Jurkat, Clone E6-1 (cell line): ENCODE measurements around the gene KCNJ16.

Source experiments
- DNase-seq: peaks from one replicate; pipeline ENCODE4 v3.0.0-alpha.2; 2011; ENCODE audit warnings: low read depth, low spot score
- H3K4me3 ChIP-seq: 2 replicates; pipeline ENCODE4 v1.5.1; 2011; ENCODE audit warnings: mild to moderate bottlenecking, low read length, control low read depth, moderate library complexity

The KCNJ16 gene

DNA sequence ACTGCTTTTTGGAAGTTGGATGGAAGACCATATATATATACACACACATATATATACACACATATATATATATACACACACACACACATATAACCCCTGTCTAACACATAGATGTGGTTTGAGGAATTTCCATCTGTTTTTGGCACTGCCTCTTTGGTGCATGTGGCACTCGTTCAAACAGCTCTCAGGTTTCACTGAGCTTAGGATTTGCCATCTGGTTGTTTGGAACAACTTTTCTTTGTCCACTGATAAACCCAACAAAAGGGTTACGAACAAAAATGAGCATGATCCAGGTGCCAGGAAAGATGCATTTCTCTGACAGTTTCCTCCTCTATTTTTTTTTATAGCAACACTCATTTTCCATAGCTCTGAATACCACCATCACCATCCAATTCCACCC, 14.6 kb upstream of the KCNJ16 start:
- DNase-seq = no peak
- H3K4me3 ChIP-seq = no peak overlapping the region

DNA sequence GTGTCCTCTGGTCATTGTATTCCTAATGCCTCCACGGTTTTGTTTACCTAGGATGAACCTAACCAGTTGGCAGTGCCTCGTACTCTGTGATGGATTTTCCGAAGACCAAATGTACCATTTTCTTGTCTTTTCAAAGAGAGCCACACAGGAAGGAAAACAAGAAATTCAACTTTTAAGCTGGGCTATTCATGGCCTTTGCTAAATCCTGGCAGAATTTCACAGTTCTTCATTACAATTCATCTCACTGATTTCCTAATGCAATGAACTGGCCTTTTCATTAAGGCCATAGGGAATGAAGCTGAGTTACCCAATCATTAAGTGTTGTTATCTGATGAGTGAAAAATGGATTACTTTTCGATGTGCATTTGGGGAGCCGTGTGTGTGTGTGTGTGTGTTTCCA, 7.9 kb upstream of the KCNJ16 start:
- no peak for DNase-seq
- H3K4me3 ChIP-seq = no peak overlapping the region

DNA sequence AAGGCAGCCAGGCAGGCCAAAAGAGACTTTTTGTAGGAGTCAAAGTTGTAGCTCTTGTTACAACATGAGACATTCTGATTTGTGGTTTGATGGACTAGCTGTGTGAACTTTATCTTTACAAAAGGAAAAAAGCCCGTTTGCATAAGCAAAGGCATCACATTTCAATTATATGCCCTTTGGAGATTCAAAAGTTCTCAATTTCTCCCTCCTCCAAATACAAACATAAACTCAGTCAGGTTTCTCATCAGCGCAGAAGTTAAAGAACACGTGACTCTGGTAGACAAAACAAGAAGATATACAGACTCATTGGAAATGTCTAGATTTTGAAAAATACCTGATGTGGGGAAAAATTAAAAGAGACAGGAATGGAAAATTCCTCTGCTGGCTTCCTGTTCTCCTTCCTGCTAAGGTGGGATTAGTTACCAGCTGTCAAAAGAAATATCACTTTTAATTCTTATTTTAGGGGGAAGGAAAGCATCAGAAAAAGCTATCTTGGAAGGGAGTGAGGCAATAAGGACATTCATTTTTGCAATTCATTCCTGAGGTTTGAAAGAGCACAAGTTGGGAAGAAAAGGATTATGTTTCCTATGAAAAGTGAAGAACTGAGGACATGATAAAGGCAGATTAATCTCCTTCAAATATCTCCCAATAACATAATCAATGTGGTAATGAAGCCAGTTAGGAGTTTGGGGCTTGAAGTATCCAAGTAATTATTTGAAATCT, 4.6 kb upstream of the KCNJ16 start:
- H3K4me3 ChIP-seq = no peak overlapping the region
- no peak for DNase-seq

DNA sequence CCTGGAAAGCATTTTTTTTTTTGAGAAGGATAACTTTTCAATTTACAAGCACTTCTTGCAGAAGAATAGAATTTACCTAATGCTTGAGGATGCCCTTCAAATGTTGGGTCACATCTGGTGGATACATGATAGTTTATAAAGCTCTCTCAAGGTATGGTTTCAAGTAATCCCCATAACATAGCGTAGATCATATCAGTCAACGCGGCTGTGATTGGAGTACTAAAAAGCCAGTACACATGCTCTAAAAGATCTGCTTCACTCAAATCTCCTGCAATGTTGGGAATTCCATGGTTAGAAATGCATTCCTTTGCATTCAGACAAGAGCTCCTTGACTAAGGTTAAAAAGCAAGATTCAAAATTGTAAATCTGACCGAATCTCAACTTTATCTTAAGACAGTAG, 3.9 kb upstream of the KCNJ16 start:
- DNase-seq = no peak

DNA sequence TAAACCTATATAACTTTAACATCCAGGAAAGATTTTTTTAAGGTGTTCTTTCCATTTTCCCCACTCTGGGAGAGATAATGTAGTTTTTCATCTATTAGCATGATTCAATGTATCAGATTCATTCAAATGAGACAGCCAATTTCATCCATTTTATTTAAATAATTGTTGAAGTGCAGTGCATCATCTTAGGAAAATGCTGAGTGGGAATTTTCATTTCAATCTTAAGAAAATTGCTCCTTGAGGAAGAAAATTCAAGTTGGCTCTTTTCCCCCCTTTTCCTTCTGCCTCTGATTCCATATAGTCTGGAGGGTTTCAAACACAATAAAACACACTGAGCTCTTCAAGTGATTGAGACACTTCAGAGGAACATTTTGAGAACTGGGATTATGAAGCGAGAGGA, 3.4 kb upstream of the KCNJ16 start:
- no peak overlapping the region for H3K4me3 ChIP-seq
- DNase-seq = no peak

More for the DNA sequence above, 3.9 kb upstream of the KCNJ16 start:
- no peak overlapping the region for H3K4me3 ChIP-seq

DNA sequence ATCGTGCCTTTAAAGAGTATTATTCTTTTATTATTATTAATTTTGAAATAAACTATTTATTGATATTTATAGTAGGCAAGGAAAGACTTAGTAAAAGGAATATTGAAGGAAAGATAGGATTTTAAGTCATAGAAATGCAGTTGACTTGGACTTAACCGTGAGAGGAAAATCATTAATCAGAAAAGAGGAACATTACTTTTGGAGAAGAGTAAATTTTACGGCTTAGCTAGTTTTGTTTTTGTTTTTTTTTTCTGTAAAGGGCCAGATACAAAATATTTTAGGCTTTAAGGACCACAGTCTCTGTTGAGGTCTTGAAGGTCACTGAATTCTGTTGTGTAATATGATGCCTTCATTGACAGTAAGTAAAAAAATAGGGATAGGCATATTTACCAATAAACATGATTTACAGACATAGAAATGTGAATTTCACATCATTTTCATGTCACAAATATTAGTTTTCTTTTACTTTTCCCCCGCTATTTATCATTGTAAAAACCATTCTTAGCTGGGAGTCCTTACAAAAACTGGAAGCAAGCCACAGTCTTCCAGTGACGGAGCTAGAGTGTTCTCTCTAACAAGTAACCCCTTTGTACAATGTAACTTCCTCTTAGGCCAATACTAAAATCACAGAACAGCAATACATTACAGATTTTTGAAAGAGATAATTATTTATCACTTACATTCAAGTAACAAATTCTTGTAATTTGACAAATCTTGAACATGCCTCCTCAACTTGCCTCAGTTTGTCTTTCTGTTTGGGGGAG, 2.3 kb upstream of the KCNJ16 start:
- no peak for DNase-seq
- no peak overlapping the region for H3K4me3 ChIP-seq

DNA sequence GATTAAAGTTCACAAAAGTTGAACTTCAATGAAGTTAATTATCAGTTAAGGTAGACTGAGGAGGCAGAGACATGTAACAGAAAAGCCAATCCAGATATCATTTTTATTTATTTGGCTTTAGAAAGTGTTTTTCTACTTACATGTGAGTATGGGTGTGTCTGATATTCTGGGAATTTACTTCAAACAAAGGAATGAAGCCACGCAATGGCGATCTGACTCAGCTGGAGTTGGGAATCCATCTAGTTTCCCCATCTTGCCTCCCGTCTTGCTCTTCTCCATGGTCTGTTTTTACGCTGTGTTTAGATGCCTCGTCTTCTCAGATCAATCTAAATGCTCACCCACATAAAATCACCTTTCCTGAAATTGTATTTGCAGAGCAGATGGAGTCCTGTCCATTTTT, 1.7 kb upstream of the KCNJ16 start:
- H3K4me3 ChIP-seq = no peak overlapping the region
- DNase-seq = no peak

DNA sequence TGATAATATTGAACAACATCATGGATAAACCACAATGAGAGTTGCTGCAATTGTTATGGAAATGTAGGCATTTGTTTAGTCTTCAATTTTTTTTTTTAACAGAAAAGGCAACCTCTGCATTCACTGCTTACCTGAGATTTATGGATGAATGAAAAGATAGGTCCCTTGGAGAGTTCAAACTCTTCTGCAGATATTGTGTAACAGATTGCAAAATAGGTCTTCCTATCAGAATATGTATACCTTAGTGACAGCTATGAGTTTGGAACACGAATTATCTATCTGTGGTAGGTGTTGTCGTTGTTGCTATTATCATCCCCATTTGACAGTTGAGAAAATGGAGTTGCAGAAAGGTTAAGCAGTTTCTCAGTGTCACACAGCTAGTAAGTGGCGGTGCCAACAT, 1.2 kb upstream of the KCNJ16 start:
- DNase-seq = no peak
- H3K4me3 ChIP-seq = no peak overlapping the region

DNA sequence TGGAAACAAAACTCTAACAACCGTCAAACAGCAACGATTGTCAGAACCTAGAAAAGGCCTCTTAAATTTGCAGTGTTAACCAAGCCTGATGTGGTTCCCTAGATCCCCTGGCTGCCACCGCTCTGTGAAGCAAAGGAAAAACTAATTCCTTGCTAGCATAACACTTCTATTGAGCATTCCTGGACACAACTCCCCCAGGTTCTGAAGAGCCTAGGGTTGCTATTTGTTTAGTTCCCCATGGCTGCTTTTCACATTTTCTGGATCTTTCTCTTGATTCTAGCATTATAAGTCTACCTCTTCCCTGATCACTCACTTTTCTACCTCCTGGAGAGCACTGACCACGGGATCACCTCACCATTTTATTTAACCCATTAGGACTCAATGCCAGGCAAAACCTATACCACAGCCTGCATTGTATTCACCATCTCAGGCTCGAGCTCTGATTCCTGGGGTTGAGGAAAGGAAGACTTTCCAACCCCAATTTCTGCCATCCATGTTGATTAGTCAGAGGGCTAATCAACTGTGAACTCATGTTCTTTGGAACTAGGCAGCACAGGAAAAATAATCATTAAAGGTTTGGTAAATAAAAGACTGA, 692 bp upstream of the KCNJ16 start:
- no peak overlapping the region for H3K4me3 ChIP-seq
- no peak for DNase-seq

DNA sequence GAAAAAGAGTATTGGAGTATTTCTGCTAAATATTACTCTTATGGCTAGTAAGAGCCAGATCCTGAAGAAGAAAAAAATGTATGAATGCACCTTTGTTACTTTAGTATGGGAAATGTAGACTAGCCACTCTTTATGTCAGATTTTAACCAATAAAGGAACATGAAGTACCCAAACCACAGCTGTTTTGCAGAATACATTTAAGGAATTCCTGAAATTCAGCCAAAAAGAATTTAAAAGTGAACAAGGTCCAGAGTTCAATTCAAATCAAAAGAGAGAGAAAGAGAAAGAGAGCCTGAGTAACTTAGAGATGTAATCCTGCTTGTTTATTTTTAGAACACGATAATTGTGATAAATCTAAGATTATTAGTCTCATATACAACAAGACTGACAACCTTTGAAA, 1.2 kb downstream of the KCNJ16 start:
- DNase-seq = no peak
- H3K4me3 ChIP-seq = no peak overlapping the region

DNA sequence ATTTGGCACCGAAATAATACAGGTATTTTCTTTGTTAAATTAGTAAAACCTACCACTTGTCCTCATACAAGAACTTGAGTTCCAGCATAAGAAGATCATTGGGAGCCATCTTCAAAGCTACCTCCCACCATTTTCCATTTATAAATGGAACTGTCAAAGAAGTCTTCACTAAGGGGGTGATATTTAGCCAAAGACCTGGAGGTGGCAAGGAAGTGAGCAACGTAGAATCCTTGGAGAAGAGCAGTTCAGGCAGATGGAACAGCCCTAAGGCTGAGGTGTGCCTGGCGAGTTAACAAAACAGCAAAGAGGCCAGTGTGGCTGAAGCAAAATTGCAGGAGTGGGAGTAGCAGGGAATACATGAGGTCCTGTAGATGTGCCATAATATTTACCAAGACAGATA, 1.8 kb downstream of the KCNJ16 start:
- no peak overlapping the region for H3K4me3 ChIP-seq
- no peak for DNase-seq

DNA sequence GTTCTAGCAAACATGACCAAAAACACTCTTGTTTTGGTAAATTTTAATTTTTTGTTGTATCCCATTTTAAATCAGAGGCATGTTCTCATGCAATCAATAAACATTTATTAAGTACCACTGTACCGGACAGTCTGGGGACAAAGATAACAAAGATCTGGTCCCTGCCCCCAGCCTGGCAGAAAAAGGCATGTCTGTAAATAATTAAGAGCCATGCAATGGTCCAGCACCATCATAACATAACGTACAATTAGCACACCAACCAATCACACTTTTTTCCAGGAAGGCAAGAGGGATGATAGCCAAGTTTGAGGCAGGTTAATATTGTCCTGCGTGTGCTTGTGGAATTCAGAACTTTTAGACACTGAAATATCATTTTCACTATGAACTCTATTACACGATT, 3.5 kb downstream of the KCNJ16 start:
- H3K4me3 ChIP-seq = no peak overlapping the region
- DNase-seq = no peak

DNA sequence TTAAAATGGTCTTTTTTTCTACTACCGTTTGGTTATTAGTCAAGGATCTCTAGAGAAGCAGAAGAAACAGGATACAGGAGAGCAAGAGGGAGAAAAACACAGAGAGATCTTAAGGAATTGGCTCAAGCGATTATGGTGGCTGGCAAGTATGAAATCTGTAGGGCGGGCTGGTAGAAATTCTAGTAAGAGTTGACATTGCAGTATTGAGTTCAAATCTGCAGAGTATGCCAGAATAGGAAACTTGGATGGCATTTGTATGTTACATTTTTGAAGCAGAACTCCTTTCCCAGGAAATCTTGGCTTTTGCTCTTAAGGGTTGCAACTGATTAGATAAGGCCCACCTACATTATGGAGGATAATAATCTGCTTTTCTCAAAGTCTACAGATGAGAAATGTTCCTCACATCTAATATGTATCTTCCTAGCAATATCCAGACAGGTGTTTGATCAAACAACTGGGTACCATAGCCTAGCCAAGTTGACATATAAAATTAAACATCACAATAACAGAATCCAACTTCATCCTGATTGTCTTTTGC, 4.0 kb downstream of the KCNJ16 start:
- H3K4me3 ChIP-seq = no peak overlapping the region
- DNase-seq = no peak

DNA sequence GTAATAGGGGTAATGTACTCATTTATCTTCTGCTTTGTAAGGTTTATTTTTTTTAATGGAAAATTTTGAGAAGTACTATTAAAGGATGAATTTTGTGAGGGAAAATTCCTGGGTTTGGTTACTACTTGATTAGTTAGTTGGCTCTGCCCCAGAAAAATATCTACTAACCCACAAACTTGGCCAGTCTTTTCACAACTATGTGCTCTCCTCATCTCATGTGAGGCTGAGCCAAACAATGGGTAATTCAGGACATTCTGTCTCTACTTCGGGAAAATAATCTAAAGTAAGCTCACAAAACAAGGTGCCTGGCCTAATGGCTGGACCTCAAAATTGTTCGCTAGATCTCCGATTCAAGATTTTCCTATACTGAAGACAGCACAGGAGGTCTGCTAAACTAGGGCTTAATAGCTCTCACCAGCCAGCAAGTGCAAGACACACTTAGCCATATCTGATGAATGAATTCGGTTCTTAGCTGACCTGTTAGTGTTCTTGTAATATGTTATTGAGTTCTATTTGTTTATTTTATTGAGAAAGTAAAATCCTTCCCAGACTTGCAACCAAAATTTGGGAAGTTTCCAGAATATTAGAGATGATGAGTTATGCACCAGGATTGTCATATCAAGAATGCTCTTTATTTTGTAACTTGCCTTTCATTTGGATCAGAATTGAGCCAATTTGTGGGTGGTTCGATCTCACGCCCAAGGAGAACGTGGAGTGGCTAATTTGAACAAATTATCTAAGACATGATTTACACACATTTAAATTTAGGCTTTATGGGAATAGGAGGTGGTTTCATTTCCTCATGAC, 5.7 kb downstream of the KCNJ16 start:
- DNase-seq = no peak
- no peak overlapping the region for H3K4me3 ChIP-seq

DNA sequence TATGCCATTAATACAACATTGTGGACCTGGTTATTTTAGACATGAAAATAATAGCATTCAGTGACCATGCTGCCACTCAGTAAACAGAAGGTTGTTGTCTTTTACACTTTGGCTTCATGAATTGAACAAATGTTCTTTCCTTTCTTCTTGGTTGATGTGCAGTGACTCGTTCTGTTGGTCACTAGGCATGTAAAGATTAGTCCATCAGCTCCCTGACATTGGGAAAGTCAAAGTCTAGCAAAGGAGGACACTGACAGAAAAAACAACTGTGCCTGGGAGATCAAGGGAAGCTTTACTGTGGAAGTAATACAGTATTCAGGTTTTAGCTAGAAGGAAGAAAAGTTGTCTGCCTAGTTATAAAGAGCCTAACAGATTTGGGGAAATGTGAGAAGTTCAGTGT, 6.9 kb downstream of the KCNJ16 start:
- DNase-seq = no peak
- no peak overlapping the region for H3K4me3 ChIP-seq

DNA sequence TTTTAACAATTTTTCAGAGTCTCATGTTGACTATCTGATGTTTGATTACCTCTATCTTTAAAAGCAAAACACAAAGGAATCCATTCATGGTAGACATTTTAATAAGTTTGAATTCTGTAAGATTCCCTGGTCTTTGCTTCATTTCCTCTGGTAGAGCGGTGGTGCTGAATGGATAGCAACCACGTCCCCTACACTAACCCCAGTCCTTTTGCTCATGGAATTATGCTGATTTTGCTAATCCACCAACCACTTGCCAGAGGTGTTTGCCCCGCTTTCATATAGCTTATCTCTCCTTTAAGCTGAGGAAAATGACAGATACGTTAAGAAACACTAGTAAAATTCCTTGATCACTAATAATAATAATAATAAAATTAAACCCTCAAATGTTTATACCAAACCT, 9.5 kb downstream of the KCNJ16 start:
- DNase-seq = no peak
- H3K4me3 ChIP-seq = no peak overlapping the region

DNA sequence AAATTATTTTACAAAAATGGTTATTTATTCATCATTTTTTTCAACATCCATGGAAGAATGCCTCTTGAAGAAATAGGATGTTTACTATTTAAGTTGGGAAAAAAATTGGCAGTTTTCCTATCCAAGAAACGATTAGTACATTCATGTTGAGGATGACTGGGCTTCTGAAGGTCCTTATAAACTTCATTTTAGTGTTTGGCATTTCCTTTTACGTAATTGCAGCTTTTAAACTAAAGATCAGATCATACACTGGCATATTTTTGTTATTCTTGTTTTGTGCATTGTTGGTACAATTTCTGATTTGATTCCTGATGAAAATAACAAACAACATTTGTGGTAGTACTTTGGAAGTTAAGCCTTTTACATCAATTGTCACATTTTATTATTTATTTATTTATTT, 11.5 kb downstream of the KCNJ16 start:
- no peak for DNase-seq
- no peak overlapping the region for H3K4me3 ChIP-seq

DNA sequence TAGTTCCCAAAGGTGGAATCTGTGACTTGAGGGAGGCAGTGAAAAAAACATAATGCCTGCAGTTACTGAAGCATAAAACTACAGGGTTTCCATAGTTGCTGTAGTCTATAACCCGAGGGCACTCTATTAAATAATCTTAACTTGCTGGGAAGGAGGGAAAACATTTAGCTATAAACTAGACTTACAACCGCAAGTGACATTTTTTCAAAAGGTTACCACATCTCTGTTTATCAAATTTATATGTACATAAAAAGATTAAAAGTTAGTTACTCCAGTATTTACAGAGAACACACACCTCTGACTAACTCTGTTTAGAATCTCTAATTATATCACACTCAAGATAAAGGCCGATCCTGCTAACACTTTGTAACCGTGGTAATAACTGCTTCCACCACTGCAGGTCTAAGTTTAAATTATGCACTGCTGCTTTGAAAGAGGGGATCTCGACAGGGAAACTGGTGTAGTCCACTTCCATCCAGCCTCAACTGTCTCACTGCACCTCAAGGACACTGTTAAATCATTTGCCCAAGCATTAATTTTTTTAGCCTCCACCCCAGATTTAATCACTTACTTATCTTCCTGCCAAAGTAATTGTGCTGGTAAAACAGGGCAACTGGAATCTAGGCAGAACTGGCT, 14.6 kb downstream of the KCNJ16 start:
- no peak for DNase-seq
- H3K4me3 ChIP-seq = no peak overlapping the region

DNA sequence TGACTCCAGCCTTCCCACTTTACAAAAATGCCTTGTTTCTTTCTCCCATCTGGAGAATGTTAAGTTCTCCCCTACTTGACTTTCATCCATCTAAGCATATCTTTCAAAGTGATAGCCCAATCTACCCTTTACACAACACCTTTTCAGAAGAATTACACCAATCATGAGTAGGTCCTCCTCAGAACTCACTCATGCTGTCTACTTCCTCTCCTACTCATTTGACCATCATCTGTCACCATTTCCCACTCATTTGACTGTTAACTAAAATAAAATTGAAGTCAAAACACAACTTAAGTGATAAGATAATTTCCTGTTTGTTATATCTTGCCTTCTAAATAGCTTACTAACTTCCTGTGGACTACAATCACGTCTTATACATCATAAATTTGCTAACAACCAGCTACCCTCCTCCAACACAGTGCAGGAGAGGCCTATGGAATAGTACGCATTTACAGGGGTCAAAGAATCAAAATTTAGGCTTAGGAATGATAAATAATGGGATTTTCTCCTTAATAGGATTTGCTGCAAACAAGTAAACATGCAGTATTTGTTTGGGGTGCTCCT, 16.1 kb downstream of the KCNJ16 start:
- H3K4me3 ChIP-seq = no peak overlapping the region
- no peak for DNase-seq
